Measurements from ENCODE around the gene MADD. TPM values are rescaled to one million over a fixed set of nuclear protein-coding genes. Genes with fewer than 3 reads are reported as not detected.

MADD gene
- total and polyA plus RNA-seq, 2 donors (not counting 1 experiment from before 2014, with no cell fraction given): 7.0 to 15.4 TPM

DNA sequence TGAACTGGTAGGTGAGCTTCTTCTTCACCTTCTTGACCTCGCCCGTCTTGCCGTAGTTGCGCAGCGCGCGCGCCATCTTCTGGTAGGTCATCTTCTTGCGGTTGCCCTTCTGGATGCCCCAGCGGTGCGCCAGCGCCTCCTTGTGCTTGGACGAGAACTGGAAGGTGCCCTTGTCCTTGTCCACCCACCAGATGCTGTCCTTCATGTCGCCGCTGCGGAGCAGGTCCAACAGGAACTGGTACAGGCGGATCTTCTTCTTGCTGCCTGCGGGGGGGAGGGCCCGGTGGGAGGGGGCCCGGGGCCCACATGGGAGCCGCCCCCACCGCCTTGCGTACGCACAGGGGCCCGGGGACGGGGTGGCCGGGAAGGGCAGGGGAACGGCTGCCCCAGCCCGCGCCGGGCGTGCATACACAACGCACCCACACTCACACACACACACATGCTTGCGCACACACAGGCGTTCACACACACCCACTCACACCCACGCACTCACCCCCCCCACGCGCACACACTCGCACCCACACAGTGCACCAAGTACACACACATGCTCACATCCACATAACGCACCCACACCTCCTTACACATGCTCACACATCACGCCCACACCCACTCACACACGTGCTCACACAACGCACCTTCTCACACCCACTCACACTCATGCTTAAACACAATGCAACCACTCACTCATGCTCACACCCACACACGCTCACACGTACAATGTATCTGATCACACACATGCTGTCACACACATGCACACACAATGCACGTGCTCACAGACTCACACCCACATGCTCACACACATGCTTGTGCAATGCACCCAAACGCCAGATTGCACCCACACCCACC, 85.6 kb downstream of the MADD start:
- H3K4me3 ChIP-seq (replicated peaks in 1 of 4; ENCODE audit: control extremely low read depth in 1 of 4, insufficient read depth in 1 of 4, low read depth in 3 of 4, low read length in 4 of 4): peak overlapping the region in 2 of 4 experiments; percentile 12 to 40
- H3K27me3 ChIP-seq (ENCODE audit: control insufficient read depth, insufficient read depth, low read length): no peaks in the 10 kb centered on the region
- H3K36me3 ChIP-seq (ENCODE audit: control insufficient read depth, insufficient read depth, low read length): no peaks in the 10 kb centered on the region
- peak overlapping the region; percentile 38 for H3K4me2 ChIP-seq (ENCODE audit: extremely low read depth, insufficient read depth, low read length)
- TF ChIP-seq CTCF (conservative IDR thresholded peaks at IDR 0.05 in 1 of 2, IDR thresholded peaks at IDR 0.05 in 1 of 2; ENCODE audit: low read depth in 1 of 2, low read length in 2 of 2) (peak; percentile 87 to 98), EZH2 (IDR thresholded peaks at IDR 0.05; ENCODE audit: low read length, missing control alignments) (no peak)
- no peak overlapping the region for H3K27ac ChIP-seq (ENCODE audit: insufficient read depth, low read length)
- peak; percentile 83 to 91 for DNase-seq (ENCODE audit: low read depth in 2 of 2)
- no peaks in the 10 kb centered on the region for H3K9me3 ChIP-seq (ENCODE audit: control insufficient read depth, insufficient read depth, low read depth, low read length)
- H4K20me1 ChIP-seq (ENCODE audit: control insufficient read depth, extremely low read depth, insufficient read depth, low read length): no peaks in the 10 kb centered on the region
- H2AFZ ChIP-seq (ENCODE audit: low read length): no peak overlapping the region
- H3K9ac ChIP-seq (ENCODE audit: insufficient read depth, low read length): no peak overlapping the region
- no peaks in the 10 kb centered on the region for H3K4me1 ChIP-seq (ENCODE audit: control insufficient read depth, extremely low read depth, insufficient read depth, low read length)
- no peaks in the 10 kb centered on the region for H3K79me2 ChIP-seq (ENCODE audit: control insufficient read depth, insufficient read depth, low read length)

DNA sequence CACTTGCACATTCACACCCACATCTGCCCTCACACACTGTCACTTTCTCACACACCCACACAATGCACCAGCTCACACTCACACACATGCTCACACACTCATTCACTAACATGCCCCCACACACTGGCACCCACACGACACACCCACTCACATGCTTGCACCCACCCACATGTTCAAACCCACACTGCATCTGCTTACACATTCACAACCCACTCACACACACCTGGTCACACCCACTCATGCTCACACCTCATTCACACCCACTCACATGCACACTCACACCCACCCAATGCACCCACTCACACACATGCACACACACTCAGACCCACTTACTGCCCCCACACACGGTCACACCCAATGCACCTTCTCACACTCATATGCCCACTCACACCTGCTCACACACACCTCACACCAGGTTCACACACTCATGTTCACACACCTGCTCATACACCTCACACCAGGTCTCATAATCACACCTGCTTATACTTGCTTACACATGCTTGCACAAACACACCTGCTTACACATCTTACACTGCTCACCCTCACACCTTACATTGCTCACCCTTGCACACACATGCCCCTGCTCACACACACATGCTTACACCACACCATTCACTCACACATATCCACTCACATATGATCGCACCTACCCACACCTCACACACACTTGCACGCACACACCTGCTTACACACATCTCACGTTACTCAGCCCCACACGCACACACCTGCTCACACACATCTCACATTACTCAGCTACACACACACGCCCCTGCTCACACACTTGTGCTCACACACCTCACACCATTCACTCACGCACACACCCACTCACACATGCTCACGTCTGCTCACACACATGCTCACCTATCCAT, 86.4 kb downstream of the MADD start:
- no peaks in the 10 kb centered on the region for H3K4me1 ChIP-seq (ENCODE audit: control insufficient read depth, extremely low read depth, insufficient read depth, low read length)
- H2AFZ ChIP-seq (ENCODE audit: low read length): no peak overlapping the region
- no peaks in the 10 kb centered on the region for H3K36me3 ChIP-seq (ENCODE audit: control insufficient read depth, insufficient read depth, low read length)
- DNase-seq (ENCODE audit: low read depth in 2 of 2): no peak
- H3K79me2 ChIP-seq (ENCODE audit: control insufficient read depth, insufficient read depth, low read length): no peaks in the 10 kb centered on the region
- TF ChIP-seq EZH2 (IDR thresholded peaks at IDR 0.05; ENCODE audit: low read length, missing control alignments) (no peak), CTCF (conservative IDR thresholded peaks at IDR 0.05 in 1 of 2, IDR thresholded peaks at IDR 0.05 in 1 of 2; ENCODE audit: low read depth in 1 of 2, low read length in 2 of 2) (no peak)
- no peak overlapping the region for H3K4me2 ChIP-seq (ENCODE audit: extremely low read depth, insufficient read depth, low read length)
- no peaks in the 10 kb centered on the region for H3K27me3 ChIP-seq (ENCODE audit: control insufficient read depth, insufficient read depth, low read length)
- no peaks in the 10 kb centered on the region for H3K9me3 ChIP-seq (ENCODE audit: control insufficient read depth, insufficient read depth, low read depth, low read length)
- no peak overlapping the region for H3K9ac ChIP-seq (ENCODE audit: insufficient read depth, low read length)
- no peak overlapping the region for H3K27ac ChIP-seq (ENCODE audit: insufficient read depth, low read length)
- H4K20me1 ChIP-seq (ENCODE audit: control insufficient read depth, extremely low read depth, insufficient read depth, low read length): no peaks in the 10 kb centered on the region
- no peak overlapping the region for H3K4me3 ChIP-seq (replicated peaks in 1 of 4; ENCODE audit: control extremely low read depth in 1 of 4, insufficient read depth in 1 of 4, low read depth in 3 of 4, low read length in 4 of 4)

DNA sequence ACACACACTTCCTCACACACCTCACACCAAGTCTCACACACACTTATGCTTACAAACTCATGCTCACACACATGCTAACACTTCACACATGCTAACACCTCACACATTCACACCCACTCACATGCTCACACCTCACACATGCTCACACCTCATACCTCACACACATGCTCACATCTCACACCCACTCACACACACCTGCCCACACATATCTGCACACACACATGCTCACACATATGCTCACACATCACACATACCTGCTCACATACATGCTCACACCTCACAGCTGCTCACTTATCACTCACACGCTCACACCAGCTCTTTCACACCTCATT, 87.0 kb downstream of the MADD start:
- no peak overlapping the region for H3K4me2 ChIP-seq (ENCODE audit: extremely low read depth, insufficient read depth, low read length)
- no peaks in the 10 kb centered on the region for H3K4me1 ChIP-seq (ENCODE audit: control insufficient read depth, extremely low read depth, insufficient read depth, low read length)
- H3K9me3 ChIP-seq (ENCODE audit: control insufficient read depth, insufficient read depth, low read depth, low read length): no peaks in the 10 kb centered on the region
- no peaks in the 10 kb centered on the region for H3K79me2 ChIP-seq (ENCODE audit: control insufficient read depth, insufficient read depth, low read length)
- no peak for DNase-seq (ENCODE audit: low read depth in 2 of 2)
- TF ChIP-seq CTCF (conservative IDR thresholded peaks at IDR 0.05 in 1 of 2, IDR thresholded peaks at IDR 0.05 in 1 of 2; ENCODE audit: low read depth in 1 of 2, low read length in 2 of 2): no peak
- H2AFZ ChIP-seq (ENCODE audit: low read length): no peak overlapping the region
- H3K27ac ChIP-seq (ENCODE audit: insufficient read depth, low read length): no peak overlapping the region
- no peak overlapping the region for H3K4me3 ChIP-seq (replicated peaks in 1 of 4; ENCODE audit: control extremely low read depth in 1 of 4, insufficient read depth in 1 of 4, low read depth in 3 of 4, low read length in 4 of 4)
- no peaks in the 10 kb centered on the region for H3K27me3 ChIP-seq (ENCODE audit: control insufficient read depth, insufficient read depth, low read length)
- no peaks in the 10 kb centered on the region for H4K20me1 ChIP-seq (ENCODE audit: control insufficient read depth, extremely low read depth, insufficient read depth, low read length)
- H3K36me3 ChIP-seq (ENCODE audit: control insufficient read depth, insufficient read depth, low read length): no peaks in the 10 kb centered on the region
- H3K9ac ChIP-seq (ENCODE audit: insufficient read depth, low read length): no peak overlapping the region
